KG1 (cell line): Measurements from ENCODE around the gene OPCML.

Source experiments
- DNase-seq: peaks from one replicate; lab custom pipeline; 2025; lab: John Stamatoyannopoulos, UW

The OPCML gene

DNA sequence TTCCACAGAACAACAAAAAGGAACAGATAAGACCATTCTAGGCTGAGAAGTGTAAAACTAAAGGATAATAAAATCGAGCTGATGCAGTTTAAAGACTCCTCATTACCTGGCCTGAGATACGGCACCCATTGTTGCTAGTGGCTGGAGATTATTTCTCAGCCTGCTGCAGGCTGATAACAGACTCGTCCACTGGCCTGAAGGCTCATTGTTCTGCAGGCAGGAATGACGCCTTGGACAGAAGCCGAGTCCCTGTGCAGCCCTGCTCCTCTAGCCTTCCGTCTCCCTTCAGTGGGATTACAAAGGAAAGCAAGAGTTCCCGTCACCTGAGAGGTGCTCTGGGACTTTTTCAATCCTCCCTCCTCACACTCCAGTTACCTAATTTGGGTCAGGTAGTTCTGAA lies 1065.3 kb downstream of the OPCML start:
- no peak for DNase-seq

DNA sequence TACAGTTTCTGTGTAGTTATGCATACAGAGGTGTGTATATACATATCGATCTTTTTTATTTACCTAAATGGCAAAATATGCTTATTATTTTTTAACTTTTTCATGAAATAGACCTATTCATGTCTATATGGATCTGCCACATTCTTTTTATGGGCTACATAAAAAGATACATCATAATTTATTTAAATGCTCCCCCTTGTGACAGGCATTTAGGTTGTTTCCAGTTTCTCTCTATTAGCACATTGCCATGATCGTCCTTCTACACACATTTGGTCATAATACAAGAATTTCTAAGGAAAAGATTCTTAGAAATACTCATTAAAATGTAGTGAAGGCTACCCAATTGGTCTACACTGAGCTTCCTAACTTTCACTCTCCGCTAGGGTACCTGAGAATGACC lies 1067.4 kb downstream of the OPCML start:
- DNase-seq = no peak

DNA sequence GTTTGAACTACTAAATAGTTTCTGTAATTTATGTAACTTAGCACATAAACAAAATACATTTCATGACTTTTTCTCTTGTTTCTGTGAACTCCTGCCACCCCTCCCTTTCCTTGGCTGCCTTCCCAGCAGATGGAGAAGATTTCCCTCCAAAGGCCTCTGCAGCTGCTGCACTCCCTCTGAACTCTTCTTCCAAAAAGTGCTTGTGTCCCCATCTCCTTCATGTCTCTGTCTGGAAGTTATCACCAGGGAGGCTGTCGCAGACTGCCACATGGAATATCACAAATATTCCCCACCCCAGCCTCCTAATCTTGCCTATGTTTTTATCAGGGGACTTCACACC lies 1068.3 kb downstream of the OPCML start:
- DNase-seq = no peak

DNA sequence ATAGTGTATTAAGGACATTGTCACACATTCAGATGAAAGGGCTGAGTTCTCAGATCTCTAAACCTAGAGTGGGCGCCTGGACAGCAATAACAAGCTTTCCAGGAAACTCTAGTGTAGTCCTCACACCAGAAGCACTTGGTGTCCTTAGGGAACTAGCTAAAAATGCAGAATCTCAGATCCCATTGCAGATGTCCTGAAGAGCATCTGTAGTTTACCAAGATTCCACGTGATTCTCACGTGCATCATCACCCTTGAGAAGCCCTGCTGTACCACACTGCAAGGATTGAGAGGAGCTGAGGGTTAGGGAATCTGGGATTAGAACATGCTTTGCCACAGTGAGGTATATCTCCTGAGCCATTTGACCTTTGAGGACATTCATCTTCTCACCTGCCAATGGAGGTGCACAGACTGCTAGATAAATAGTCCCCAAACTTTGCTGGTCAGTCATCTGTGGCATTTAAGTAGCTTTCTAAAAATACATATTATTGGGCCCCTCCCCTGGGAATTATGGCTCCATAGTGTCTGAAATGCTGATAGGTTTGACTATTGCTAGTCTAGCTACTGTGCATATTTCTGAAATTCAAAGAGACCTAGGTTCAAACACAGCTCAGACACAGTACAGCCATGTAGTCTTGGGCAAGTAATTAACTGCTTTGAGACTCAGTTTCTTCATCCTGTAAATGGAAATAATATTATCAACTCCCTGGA lies 1068.9 kb downstream of the OPCML start:
- no peak for DNase-seq

DNA sequence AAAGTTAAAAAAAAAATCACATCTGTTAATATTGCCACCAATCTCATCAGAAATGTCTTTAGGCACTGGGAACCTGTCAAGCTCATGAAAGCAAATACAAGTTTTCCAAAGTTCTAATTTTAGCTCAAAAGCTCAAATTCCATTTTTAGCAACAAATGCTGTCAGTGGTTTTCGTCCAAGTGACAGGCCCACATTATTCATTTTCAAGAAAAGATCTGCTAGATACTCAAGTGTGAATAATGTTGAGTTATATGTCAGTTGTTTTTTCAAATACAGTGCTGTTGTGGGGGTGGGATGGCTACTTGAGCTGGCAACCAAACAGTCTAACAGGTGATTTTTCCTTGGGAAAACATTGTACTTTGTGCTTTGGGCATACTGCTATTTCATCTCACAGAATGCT lies 1072.6 kb downstream of the OPCML start:
- no peak for DNase-seq

DNA sequence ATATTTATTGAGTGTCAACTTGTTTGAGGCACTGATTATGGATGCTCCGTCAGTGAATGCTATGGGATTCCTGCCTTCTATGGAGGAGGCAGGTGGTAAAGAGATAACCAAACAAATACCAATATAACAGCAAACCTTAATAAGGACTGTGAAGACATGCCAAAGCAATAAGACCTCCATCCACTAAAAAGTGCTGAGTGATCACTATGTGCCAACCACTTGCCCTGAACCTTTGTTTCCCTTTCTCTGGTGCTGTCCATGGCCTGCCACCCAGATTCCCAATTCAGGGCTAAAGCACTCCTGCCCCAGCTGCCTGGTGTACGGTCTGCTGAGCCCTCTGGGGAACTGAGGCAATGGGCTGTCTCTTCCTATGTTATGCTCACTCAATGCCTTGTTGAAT lies 1074.9 kb downstream of the OPCML start:
- no peak for DNase-seq

DNA sequence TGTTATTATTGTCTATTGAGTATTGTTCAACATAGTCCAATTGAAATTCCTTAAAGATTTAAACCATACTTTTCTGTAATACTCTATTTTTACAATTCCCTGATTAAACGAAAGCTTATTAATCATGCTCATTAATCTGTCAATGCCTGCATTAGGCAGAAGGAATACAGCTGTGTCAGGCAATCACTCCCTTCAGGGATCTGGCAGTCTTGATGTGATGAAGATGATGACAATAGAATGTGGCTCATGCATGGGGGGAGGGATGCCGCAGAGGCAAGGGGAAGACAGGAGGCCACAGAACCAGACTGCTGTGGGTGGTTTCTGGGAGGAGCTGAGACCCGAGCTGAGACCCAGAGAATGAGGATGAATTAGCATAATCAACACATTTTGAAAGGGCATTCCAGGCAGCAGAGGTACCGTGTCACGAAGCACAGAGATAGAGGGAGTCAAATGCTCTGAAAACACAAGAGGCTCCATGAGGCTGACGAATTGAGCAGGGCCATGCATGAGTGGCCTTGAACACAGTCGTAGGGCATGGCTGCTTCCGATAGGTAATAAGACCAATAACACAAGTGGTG lies 1075.5 kb downstream of the OPCML start:
- DNase-seq = no peak

DNA sequence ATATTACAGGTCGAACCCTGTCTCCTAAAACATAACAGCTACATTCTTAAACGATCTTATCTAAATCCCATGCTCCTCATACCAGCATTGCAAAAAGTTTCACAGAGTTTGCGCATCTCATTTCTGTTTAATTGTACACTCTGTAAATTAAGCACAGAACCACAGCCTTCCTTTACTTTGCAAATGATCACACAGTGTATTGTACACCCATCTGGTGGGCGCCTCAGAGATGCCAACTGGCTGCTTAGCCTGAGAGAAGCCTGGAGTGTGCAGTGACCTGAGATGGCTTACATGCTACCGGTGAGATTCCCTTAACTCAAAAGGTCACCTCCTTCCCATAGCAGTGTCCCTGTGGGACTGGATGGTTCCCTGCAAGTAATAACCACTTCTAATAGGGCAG lies 1077.3 kb downstream of the OPCML start:
- no peak for DNase-seq

DNA sequence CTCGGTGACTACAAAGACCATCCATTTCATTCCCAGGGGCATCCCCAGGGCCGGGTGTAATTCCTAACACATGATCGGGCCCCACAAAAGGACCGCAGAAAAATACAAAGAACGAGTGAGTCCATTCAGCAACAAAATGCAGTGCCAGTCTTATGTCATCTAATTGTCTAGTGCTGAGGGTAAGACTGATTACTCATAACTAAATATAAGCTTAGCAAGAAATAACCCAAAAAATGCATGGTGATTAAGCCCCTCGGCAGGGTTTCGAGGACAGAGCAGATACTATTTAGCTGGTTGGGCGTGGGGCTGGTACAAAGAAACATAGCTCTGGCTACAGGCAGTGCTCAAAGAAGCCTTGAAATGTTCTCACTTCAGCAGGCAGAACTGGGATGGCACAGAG lies 1078.9 kb downstream of the OPCML start:
- DNase-seq = no peak

DNA sequence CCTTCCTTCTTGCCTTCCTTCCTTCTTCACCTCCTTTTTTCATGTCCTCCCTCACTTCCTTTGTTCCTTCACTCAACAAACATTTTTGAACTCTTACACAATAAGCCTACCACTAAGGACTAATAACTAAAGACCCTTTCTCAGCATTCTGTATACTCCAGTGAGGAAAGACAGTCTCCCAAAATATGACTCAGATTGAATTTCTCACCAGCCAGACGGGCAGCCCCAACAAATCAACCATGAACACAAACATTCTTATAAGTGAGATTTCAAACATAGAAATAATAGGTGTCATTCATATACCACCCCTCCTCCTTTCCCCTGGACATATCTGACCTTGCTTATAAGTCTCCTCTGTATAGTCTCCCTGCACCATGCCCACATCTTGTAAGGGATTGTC lies 1079.7 kb downstream of the OPCML start:
- no peak for DNase-seq

DNA sequence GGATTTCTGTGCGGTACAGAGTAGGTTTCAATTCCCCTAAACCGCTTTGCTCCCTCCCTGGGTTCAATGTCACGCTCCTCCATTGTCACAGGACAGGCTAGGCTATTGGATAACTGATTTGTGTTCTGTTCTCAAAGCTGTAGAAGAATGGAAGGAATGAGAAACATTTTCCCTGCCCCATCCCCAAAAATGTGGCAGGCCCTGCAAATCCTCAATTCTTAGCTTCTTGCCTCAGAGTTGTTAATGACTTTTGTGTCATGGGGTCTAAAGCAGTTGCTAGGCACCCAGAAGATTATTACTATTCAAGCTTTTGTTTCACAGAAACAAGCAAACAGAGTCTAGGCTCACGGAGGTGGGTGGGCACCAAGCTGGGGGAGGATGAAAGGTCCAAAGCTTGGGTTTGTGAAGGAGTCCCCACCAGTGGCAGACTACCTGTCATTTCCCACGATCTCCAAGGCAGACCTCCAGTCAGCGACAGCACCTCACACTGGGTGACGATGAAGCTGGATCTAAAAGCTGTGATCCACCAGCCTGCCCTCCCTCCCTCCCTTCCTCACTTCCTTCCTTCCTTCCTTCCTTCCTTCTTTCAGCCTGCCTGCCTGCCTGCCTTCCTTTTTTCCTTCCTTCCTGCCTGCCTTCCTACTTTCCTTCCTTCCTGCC lies 1080.2 kb downstream of the OPCML start:
- DNase-seq = no peak

DNA sequence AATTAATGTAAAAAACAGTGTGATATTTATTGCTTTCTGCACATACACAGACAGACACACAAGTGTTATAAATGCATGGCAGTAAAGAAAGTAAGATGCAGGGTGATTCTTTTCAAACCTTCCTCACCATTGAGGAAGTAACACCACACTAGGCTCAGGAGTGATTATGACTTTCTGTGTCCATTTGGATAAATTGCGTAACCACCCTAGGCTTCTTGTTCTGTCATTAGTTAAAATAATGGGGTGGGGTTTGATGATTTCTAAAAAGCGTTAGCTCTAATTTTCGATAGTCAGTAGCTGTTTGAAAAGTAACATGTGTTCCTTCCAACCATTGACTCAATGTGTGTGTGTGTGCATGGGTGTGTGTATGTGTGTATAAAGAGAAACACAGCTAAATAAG lies 1081.7 kb downstream of the OPCML start:
- no peak for DNase-seq

DNA sequence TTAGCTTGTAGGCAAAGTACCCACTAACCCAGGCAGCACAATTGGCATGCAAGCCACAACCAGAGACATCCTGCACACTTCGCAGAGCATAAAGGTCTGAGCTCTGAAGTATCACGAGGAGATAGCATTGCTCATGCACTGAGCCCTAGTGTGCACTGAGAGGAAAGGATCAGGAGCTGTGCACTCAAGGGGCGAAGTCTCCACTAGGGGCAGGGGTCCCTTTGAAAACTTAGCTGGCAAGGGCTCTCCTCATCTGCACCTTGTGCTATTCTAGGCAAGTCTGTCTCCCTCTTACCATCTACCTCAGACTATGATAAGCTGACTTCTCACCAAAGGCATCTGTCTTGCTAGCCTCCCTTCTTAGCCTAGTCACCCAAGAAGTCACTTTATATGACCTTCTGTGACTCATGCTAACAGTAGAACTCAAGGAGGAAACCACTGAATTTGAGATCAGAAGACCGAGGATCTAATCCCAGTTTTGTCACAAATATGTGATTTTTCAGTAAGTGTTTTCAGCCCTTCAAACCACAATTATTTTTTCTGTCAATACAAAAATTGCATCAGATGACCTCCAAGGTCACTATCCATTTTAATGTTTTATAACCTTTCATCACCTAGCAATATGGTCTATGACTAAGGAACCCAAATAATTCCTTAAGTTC lies 1083.8 kb downstream of the OPCML start:
- no peak for DNase-seq

DNA sequence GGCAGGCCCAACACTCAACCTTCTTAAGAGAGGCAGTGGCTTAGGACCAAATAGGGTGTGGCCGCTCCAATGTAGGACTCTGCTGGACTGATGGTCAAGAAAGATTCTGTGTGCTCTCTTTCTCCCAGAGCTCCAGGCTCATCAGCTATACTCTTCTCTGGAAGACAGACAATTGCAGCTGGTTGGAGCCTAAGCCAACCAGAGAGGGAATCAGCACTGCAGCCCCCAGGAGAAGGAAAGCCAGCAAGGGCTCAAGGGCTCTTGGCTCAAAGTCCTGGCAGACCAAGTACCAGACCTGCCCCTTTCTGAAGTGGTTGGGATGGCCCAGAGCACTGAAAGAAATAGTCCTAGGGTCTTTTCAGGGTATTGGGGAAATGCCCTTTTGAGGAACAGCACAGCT lies 1084.5 kb downstream of the OPCML start:
- no peak for DNase-seq

DNA sequence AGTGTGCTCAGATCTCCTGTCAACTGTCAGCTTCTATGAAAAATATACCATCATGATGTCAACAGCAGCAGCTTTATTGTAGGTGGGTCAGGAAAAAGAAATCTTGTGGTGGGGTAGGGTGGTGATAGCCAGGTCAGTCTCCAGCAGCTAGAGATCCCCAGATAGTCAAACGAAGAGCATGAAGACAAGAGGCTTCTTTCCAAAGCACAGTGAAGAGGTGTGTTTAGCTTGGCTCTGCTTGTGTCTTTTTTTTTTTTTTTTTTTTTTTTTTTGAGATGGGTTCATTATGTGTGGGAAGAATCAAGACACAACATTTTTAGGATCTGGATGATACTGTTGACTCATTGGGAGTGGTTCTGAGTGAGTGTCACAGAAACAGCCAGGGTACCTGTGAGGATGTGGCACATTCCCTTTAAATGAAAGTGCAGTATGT lies 1086.4 kb downstream of the OPCML start:
- no peak for DNase-seq

DNA sequence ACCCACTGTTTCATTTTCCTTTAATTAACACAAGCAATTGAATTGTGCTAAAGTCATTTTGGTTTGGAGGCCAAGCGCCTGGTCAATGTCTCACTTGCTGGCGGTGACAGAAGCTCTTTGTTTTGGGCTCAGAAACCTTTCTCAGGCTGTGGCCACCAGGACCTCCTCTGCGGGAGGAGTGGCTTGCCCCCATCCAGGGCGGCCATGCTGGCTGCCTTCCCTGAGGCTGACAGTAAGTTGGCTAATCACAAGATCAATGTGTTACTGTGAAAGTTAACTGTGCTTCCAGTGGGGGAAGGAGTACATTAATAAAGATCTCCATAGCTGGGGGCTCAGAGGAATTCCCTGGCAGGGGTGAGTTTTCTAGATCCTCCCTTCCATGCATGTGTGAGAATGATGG lies 1087.4 kb downstream of the OPCML start:
- DNase-seq = no peak

DNA sequence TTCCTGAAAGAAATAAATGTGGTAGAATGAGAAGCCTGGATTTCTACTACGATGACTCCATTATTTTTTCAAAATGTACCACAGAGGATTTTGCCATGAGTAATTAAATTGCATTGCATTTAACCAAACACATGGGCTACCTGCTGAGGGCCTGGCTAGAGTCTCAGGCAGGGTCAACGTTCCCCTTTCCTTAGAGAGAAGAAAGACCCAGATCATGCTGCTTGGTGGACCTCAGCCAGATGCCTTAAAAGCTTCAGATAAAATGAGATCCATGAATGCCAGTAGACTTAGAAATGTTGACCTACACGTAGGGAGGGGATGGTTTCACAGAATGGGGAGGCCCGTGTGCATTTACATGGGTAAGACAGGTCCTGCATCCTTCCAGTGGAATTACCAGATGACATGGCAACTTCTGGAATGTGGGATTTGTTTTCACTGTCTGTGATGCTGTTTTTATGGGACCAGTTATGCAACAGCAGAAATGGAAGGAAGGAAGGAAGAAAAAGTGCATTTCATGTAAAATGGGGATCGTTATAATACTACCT lies 1092.5 kb downstream of the OPCML start:
- DNase-seq = no peak

DNA sequence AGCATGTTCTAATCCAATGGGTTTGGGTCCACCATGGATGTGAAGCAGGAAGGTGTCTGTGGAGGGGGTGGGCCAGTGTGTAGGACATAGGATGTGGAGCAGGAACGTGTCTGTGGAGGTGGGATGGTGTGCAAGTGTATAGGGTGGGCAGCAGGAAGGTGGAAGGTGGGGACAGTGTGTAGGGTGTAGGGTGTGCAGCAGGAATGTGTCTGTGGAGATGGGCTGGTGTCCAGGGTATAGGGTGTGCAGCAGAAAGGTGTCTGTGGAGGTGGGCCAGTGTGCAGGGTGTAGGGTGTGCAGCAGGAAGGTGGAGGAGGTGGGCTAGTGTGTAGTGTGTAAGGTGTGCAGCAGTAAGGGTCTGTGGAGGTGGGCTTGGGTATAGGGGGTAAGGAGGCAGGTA lies 1093.9 kb downstream of the OPCML start:
- DNase-seq = no peak

DNA sequence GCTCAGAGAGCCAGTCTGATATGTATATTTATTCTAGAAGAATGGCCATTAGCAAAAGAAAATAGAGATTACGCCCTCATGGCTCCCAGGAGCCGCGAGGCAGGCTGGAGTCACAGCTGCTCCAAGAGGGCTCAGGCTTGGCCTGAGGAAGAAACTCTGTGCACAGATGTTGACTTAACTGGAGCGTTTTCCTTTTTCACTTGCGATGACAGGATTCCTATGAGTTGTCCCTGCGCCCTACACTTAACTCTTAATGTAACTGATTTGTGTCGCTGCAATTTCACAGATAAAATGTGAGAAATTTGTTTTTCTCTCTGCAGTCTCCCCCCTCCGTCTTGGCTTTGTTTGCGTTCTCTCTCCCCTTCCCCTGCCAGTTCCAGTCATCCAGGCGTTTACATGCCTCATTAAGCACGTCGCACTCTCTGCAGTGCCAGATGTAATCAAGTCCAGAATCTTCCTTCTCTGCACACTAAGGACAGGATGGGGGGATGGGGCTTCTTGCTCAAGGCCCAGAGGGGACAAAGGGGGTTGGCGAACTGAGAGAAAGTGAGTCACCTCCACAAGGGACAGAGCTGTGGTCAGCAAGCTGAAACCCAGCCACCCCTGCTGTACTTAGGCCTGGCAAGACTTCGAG lies 1101.8 kb downstream of the OPCML start:
- no peak for DNase-seq

DNA sequence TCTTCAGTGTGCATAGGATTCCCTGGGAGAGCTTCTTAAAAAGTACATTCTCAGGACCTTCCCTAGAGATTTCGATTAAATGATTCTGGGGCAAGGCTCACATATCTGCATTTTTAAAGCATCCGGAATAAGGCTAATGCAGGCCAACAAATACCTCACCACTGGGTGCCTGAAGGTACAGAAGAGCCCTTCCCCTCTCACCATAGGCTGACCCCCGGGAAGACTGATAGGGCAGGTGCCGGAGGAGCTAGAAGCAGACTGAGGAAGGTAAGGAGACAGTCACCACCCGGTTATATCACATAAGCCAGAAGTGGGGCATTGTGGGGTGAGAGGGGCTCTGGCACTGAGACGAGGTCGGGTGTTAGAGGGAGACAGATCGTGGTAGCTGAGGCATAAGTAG lies 1102.6 kb downstream of the OPCML start:
- DNase-seq = no peak

DNA sequence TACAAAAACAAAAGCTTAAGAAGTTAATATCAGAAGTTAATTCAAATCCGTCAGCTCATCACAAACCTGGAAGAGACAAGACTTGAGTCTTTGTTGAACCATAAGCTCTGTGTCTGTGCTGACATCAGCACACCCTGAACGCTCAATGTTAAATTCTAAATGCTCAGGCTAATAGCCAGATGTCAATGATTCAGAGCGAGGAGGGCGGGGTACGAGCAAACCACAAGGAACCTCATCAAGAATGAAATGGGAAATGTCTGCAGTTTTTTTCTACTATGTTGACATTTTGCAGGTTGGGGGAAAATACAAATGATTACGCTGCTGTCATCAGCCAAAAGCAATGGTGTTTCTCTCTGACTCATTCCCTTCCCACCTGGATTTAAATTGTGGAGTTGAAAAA lies 1104.7 kb downstream of the OPCML start:
- no peak for DNase-seq

DNA sequence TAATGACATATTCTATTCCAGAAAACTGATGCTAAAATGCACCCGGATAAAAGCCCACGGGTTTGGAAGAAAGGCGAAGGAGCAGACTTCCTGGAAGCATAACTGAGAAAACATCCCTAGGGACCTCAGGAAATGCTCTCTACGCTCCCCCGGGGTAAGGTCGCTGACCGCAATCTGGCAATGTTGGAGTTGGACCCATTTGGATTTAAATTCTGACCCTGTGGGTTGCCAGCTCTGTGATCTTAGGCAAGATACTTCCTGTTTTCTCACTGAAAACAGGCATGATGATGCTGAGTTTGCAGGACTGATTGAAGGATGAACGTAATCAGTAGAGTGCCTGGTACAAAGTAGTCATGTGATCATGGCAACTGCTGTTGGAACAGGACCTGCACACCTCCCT lies 1107.9 kb downstream of the OPCML start:
- DNase-seq = no peak

DNA sequence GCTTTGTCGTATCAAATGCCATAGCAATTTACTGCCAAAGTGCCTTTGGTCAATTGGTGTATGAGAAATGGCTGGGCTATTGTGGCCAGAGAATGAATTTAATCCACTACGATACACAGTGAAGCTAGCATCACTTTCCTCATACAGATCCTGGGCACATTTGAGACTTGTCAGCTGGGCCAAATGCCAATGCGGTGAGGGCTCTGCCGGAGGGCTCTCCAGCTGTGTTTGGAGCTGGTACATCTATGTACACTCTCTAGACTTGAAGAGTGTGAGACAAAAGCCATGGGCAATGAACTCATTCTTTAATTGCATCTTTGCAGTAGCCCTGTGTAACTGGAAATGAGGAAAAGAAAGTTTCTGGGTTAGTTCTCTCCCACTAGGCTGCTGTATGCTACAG lies 1109.0 kb downstream of the OPCML start:
- no peak for DNase-seq
